ENCODE data around the gene KY.

Gene KY

GRCh38 chr3:134643150-134643675, 7.6 kb downstream of the KY start:
- no peak for DNase-seq

GRCh38 chr3:134642445-134643149, 8.2 kb downstream of the KY start:
- DNase-seq: no peak

GRCh38 chr3:134641671-134642300, 9.0 kb downstream of the KY start:
- no peak for DNase-seq

- DNase-seq: no peak
Observed at GRCh38 chr3:134640872-134641470, 9.9 kb downstream of the KY start.

- DNase-seq: no peak
Observed at GRCh38 chr3:134640378-134640777, 10.4 kb downstream of the KY start.

GRCh38 chr3:134638385-134639030, 12.3 kb downstream of the KY start:
- DNase-seq: no peak

- DNase-seq: no peak
Observed at GRCh38 chr3:134636406-134636805, 14.4 kb downstream of the KY start.

- no peak for DNase-seq
Observed at GRCh38 chr3:134630506-134630905, 20.3 kb downstream of the KY start.

- no peak for DNase-seq
Observed at GRCh38 chr3:134628884-134629283, 21.9 kb downstream of the KY start.

GRCh38 chr3:134627831-134628230, 23.0 kb downstream of the KY start:
- DNase-seq: no peak

- DNase-seq: no peak
Observed at GRCh38 chr3:134625885-134626741, 24.7 kb downstream of the KY start.

- no peak for DNase-seq
Observed at GRCh38 chr3:134625462-134625861, 25.4 kb downstream of the KY start.

GRCh38 chr3:134624537-134625287, 26.1 kb downstream of the KY start:
- DNase-seq: no peak

GRCh38 chr3:134623615-134624245, 27.1 kb downstream of the KY start:
- DNase-seq: no peak

GRCh38 chr3:134622806-134623365, 27.9 kb downstream of the KY start:
- no peak for DNase-seq

GRCh38 chr3:134621854-134622253, 29.0 kb downstream of the KY start:
- no peak for DNase-seq

GRCh38 chr3:134620476-134621115, 30.2 kb downstream of the KY start:
- DNase-seq: no peak

- no peak for DNase-seq
Observed at GRCh38 chr3:134619884-134620445, 30.9 kb downstream of the KY start.

GRCh38 chr3:134619301-134619615, 31.6 kb downstream of the KY start:
- no peak for DNase-seq
